ENCODE results near the gene BAAT. TPM values are rescaled to one million over a fixed set of nuclear protein-coding genes. Genes with fewer than 3 reads are reported as not detected.

BAAT gene
- total and polyA plus RNA-seq, 9 donors: 0.10 to 0.31 (median 0.12) TPM; not detected in 6

DNA sequence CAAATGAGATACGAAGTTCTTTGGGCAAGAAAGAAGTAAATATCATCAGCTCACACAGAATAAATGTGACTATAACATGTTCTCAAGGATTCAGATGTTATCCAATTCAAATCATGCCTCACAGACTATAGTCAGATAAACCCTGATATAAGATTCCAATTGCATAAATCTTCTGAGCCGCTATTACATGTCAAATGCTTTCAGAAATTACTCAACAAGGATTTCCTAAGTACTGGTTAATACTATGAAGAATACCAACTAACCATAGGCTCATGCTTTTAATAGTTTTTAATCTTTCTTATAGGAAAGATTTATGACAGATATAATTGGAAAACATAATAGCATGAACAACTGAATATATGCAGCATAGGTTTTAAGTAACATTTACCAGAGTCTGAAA lies 73.6 kb downstream of the BAAT start:
- Histone ChIP-seq H3K27ac (no peak overlapping the region), H3K9me3 (no peaks in the 10 kb centered on the region), H3K4me3 (no peak overlapping the region), H3K4me1 (ENCODE audit: insufficient read depth) (no peaks in the 10 kb centered on the region), H3K27me3 (no peaks in the 10 kb centered on the region), H3K36me3 (no peaks in the 10 kb centered on the region)
- DNase-seq: no peak
- intact Hi-C loops (cut with DNase I): no loop called here
- TF ChIP-seq, protein P1, sequence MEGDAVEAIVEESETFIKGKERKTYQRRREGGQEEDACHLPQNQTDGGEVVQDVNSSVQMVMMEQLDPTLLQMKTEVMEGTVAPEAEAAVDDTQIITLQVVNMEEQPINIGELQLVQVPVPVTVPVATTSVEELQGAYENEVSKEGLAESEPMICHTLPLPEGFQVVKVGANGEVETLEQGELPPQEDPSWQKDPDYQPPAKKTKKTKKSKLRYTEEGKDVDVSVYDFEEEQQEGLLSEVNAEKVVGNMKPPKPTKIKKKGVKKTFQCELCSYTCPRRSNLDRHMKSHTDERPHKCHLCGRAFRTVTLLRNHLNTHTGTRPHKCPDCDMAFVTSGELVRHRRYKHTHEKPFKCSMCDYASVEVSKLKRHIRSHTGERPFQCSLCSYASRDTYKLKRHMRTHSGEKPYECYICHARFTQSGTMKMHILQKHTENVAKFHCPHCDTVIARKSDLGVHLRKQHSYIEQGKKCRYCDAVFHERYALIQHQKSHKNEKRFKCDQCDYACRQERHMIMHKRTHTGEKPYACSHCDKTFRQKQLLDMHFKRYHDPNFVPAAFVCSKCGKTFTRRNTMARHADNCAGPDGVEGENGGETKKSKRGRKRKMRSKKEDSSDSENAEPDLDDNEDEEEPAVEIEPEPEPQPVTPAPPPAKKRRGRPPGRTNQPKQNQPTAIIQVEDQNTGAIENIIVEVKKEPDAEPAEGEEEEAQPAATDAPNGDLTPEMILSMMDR (IDR thresholded peaks at IDR 0.05): no peak
- TF ChIP-seq POLR2A (IDR thresholded peaks at IDR 0.05) (no peak), EP300 (IDR thresholded peaks at IDR 0.05) (no peak)
- WGBS, 3 donors: 27 to 32% (median 28%) methylated on average over 2 of the region's 2 CpGs

Small RNA genes within 50 kb of the gene (small RNA-seq; reads per million reads assigned to genes)
- gene RF00322: not detected

Other genes starting within 250 kb of the BAAT start
- 10 to 100 TPM; 13.1 to 16.9 (median 15.2) TPM for gene MRPL50, start 13.6 kb upstream of the BAAT start, total RNA-seq
- gene MRPL50, start 13.6 kb upstream of the BAAT start, polyA plus RNA-seq: 10 to 100 TPM in 1 of 2 donors, 1 to 10 TPM in 1; 9.2 to 12.9 TPM
- 10 to 100 TPM; 14.9 to 30.5 (median 25.1) TPM for gene ZNF189, start 13.8 kb upstream of the BAAT start, total RNA-seq
- gene ZNF189, start 13.8 kb upstream of the BAAT start, polyA plus RNA-seq: 10 to 100 TPM; 11.3 to 25.4 TPM
- 10 to 100 TPM in 1 of 7 donors, 1 to 10 TPM in 2, under 1 TPM in 2, not detected in 2; 0.37 to 14.7 (median 1.0) TPM for gene ALDOB, start 50.8 kb upstream of the BAAT start, total RNA-seq
- under 1 TPM; 0.18 to 0.27 TPM for gene ALDOB, start 50.8 kb upstream of the BAAT start, polyA plus RNA-seq
- gene RNF20, start 148.8 kb upstream of the BAAT start, total RNA-seq: 10 to 100 TPM; 12.8 to 39.1 (median 33.6) TPM
- 10 to 100 TPM; 16.3 to 45.8 TPM for gene RNF20, start 148.8 kb upstream of the BAAT start, polyA plus RNA-seq
- not detected for gene PPP3R2, start 210.0 kb upstream of the BAAT start, total RNA-seq
- gene PPP3R2, start 210.0 kb upstream of the BAAT start, polyA plus RNA-seq: not detected

All from ovary (tissue), 9 donors.